Hematopoietic multipotent progenitor cell treated with erythropoietin and hydrocortisone succinate and interleukin-3 and kit ligand, for 4 days (in vitro differentiated cells): ENCODE data around the gene ACOT11.

ENCODE experiments used
- DNase-seq: peaks from one replicate; pipeline ENCODE4 v3.0.0-alpha.2; 2015

The ACOT11 gene

DNA sequence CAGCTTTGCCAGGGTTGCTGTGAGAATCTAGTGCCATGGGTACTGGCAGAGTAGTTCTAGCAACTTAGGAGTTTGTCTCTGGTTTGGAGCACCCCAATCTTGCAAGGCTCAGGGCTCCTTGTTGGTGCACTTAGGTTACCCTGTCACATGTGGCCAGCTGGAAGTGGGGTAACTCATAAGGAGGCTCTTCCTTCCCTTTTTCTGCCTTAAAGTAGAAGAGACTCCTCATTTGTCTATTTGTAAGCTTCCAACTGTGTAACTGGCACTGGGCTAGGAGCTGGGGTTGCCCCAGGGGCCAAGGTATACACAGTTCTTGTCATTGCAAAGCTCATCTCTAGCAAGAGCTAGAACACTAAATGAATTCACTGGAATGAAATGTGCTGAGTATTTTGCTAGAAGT is 104.1 kb downstream of the ACOT11 start:
- peak; percentile 61 for DNase-seq

- DNase-seq: no peak
Observed at GRCh38 chr1:54653036-54653435, 105.0 kb downstream of the ACOT11 start.

- DNase-seq: no peak
Observed at GRCh38 chr1:54658164-54658913, 110.3 kb downstream of the ACOT11 start.
